Measurements from ENCODE around the gene BEST3.
"Not testable (repeated sequence)": the region's sequence is repeated elsewhere in the genome, so short reads cannot be mapped to it uniquely, and the experiment has no call there.

The BEST3 gene

DNA sequence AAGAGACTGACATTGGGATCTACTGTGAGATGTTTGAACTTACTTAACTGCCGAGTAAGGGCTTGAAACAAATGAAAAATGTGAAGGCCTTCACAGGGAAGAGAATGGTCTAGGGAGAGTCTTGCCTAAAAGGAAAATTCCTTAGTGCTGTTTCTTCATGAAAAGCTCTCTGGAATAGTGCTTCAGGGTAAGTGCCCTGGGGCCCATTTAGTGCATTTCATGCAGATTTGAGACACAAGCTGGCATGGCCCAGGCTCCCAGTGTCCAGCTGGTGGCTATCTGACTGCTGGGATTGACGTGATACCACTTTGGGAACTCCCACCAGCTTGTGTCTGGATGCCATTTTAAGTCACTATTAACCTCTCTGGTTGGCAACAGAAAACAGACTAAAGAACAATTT, 26.9 kb downstream of the BEST3 start:
- TF ChIP-seq, protein P1, sequence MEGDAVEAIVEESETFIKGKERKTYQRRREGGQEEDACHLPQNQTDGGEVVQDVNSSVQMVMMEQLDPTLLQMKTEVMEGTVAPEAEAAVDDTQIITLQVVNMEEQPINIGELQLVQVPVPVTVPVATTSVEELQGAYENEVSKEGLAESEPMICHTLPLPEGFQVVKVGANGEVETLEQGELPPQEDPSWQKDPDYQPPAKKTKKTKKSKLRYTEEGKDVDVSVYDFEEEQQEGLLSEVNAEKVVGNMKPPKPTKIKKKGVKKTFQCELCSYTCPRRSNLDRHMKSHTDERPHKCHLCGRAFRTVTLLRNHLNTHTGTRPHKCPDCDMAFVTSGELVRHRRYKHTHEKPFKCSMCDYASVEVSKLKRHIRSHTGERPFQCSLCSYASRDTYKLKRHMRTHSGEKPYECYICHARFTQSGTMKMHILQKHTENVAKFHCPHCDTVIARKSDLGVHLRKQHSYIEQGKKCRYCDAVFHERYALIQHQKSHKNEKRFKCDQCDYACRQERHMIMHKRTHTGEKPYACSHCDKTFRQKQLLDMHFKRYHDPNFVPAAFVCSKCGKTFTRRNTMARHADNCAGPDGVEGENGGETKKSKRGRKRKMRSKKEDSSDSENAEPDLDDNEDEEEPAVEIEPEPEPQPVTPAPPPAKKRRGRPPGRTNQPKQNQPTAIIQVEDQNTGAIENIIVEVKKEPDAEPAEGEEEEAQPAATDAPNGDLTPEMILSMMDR (IDR thresholded peaks at IDR 0.05), result no peak

DNA sequence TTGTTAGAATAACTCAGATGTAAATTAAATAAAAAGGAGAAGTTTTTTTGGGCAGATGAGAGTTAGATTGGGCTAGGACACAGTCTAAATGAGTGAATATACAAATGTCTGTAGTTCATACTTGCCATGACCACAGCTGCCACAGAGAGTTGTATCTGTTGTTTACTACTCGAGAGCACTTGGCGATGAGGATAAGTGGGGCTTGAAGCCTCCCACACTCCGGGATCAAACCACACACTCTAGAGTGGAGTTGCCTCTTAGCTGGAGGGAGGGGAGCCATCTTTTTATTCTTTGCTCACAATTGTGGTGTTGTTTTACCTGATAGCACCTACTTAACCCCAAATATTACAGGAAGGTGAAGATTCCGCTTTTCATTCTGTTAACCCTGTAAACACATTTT, 27.5 kb downstream of the BEST3 start:
- no peak for DNase-seq (ENCODE audit: low spot score)
- TF ChIP-seq, protein P1 (IDR thresholded peaks at IDR 0.05), result no peak
- Histone ChIP-seq H3K4me3 (no peak overlapping the region), H3K27ac (no peak overlapping the region)

More for the DNA sequence above, 26.9 kb downstream of the BEST3 start:
- no peak for DNase-seq (ENCODE audit: low spot score)
- Histone ChIP-seq H3K27ac (no peak overlapping the region), H3K4me3 (no peak overlapping the region)

DNA sequence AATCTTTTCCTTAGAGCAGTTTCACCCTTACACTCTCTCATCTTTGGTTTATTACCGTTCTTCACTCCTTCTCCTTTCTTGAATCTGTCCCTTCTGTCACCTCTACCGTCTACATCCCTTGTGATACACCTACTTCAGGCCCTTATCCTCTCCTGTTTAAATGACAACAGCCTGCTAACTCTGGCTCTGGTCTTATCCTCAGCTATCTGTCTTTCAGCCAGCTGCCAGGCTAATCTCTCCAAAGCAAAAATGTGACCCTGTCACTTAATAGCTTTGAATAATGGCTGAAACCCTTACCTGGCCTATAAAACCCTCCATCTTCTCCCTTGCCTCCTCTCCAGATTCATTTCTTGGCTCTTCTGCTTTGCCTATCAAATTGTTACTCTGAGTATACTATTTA, 32.3 kb downstream of the BEST3 start:
- no peak overlapping the region for H3K27ac ChIP-seq
- TF ChIP-seq, protein P1 (IDR thresholded peaks at IDR 0.05), result no peak
- H3K4me3 ChIP-seq, result no peak overlapping the region
- no peak for DNase-seq (ENCODE audit: low spot score)

DNA sequence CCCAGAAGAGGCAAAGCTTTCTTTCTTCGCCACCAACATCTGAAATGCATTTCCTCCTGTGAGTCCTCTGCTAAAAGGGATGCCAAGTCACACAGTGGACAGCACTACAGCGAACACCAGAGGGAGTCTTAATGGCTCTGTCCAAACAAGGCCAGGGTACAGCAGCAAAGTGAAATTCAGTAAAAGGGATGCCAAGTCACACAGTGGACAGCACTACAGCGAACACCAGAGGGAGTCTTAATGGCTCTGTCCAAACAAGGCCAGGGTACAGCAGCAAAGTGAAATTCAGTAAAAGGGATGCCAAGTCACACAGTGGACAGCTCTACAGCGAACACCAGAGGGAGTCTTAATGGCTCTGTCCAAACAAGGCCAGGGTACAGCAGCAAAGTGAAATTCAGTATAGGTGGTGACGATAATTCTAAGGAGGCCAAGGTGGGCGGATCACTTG, 34.1 kb downstream of the BEST3 start:
- H3K4me3 ChIP-seq; H3K27ac ChIP-seq; DNase-seq (ENCODE audit: low spot score): not testable (repeated sequence)

DNA sequence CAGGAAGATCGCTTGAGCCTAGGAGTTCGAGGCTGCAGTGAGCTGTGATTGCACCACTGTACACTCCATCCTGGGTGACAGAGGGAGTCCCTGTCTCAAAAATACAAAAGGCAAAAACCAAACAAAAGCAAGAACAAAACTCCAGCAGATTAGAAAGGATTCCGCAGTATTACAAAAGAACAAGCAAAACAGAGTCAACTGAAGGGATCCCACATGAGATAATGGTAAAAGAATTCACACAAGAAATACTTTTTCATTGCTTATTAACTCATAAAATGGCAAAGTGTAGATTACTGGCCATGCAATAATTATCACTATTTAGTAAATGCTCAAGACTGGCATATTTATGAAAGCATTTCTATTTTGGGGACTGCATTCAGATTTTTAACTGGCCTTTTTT, 35.4 kb downstream of the BEST3 start:
- Histone ChIP-seq H3K4me3 (no peak overlapping the region), H3K27ac (no peak overlapping the region)
- DNase-seq (ENCODE audit: low spot score), result no peak
- TF ChIP-seq, protein P1 (IDR thresholded peaks at IDR 0.05), result no peak

DNA sequence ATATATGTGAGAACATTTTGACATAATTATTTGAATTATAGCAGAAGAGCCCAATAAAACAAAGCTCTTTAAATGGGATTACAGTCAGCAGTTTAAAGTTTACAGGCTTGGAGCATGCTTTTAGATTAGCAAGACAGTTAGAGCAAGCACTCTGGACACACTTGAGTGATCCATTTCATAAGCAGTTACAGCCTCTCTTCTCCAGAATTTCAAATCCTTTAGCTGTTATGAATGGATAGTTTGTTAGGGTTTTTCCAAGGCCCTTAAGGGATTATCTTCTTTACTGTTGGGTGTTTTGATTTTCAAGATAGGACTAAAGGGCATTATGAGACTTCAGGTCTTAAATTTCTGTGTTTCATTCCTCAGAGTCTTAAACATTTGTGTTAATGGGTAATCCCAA, 36.3 kb downstream of the BEST3 start:
- H3K27ac ChIP-seq, result no peak overlapping the region
- no peak overlapping the region for H3K4me3 ChIP-seq
- TF ChIP-seq, protein P1 (IDR thresholded peaks at IDR 0.05), result no peak
- DNase-seq (ENCODE audit: low spot score), result no peak

DNA sequence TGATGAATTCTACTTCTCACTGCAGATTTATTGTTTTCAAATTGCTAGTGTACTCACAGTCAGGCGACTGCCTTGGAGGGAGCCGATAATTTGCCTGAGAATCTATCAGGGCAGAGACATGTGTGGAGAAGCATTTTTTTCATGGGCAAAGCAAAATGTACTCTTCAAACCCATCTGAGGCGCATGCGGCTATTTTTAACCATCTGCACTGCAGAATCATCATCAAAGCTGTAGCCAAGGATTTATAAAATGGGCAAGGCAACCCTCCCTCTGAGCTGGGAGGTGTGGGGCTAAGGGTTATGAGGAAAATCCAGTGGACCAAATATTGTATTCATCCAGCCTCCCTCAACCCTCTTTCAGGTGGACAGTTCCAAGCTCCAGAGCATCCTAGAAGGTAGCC, 37.7 kb downstream of the BEST3 start:
- H3K27ac ChIP-seq, result no peak overlapping the region
- H3K4me3 ChIP-seq, result no peak overlapping the region
- TF ChIP-seq, protein P1 (IDR thresholded peaks at IDR 0.05), result no peak
- DNase-seq (ENCODE audit: low spot score), result no peak

All from coronary artery (tissue), 2 donors.